Glomerular visceral epithelial cell (primary cell): ENCODE measurements around the gene NAV2.

ENCODE experiments used
- DNase-seq: peaks from one replicate; pipeline ENCODE4 v3.0.0-alpha.2; 2016; ENCODE audit errors: extremely low spot score

Gene NAV2

GRCh38 chr11:19779740-19780139 lies 67.1 kb downstream of the NAV2 start:
- no peak for DNase-seq

GRCh38 chr11:19781351-19781750 lies 68.7 kb downstream of the NAV2 start:
- no peak for DNase-seq

- DNase-seq, result no peak
Measured at GRCh38 chr11:19785265-19785664, 72.6 kb downstream of the NAV2 start.

- no peak for DNase-seq
Measured at GRCh38 chr11:19786644-19787043, 74.0 kb downstream of the NAV2 start.

- no peak for DNase-seq
Measured at GRCh38 chr11:19788435-19788834, 75.8 kb downstream of the NAV2 start.

GRCh38 chr11:19789245-19789644 lies 76.6 kb downstream of the NAV2 start:
- no peak for DNase-seq

- DNase-seq, result no peak
Measured at GRCh38 chr11:19789835-19790710, 77.4 kb downstream of the NAV2 start.

- no peak for DNase-seq
Measured at GRCh38 chr11:19790831-19791552, 78.4 kb downstream of the NAV2 start.

- no peak for DNase-seq
Measured at GRCh38 chr11:19792510-19792909, 79.9 kb downstream of the NAV2 start.

GRCh38 chr11:19793326-19793725 lies 80.7 kb downstream of the NAV2 start:
- DNase-seq, result no peak

GRCh38 chr11:19794161-19794560 lies 81.5 kb downstream of the NAV2 start:
- DNase-seq, result no peak

GRCh38 chr11:19795082-19795481 lies 82.4 kb downstream of the NAV2 start:
- no peak for DNase-seq

GRCh38 chr11:19800162-19800561 lies 87.5 kb downstream of the NAV2 start:
- no peak for DNase-seq

- no peak for DNase-seq
Measured at GRCh38 chr11:19800714-19801519, 88.3 kb downstream of the NAV2 start.

GRCh38 chr11:19802773-19803293 lies 90.2 kb downstream of the NAV2 start:
- no peak for DNase-seq

GRCh38 chr11:19803506-19803998 lies 90.9 kb downstream of the NAV2 start:
- no peak for DNase-seq

GRCh38 chr11:19805376-19805775 lies 92.7 kb downstream of the NAV2 start:
- no peak for DNase-seq

- no peak for DNase-seq
Measured at GRCh38 chr11:19805827-19806226, 93.2 kb downstream of the NAV2 start.

GRCh38 chr11:19806251-19806650 lies 93.6 kb downstream of the NAV2 start:
- DNase-seq, result no peak

- no peak for DNase-seq
Measured at GRCh38 chr11:19808076-19808911, 95.7 kb downstream of the NAV2 start.

GRCh38 chr11:19810852-19811251 lies 98.2 kb downstream of the NAV2 start:
- DNase-seq, result no peak
